Activated T-cell treated with anti-CD3 and anti-CD28 coated beads for 4 hours (primary cell): ENCODE measurements around the gene ADNP2.
"Not testable (repeated sequence)": the region's sequence is repeated elsewhere in the genome, so short reads cannot be mapped to it uniquely, and the experiment has no call there.

Source experiments
- DNase-seq: peaks from one replicate; pipeline ENCODE4 v3.0.0-alpha.2; 2020

ADNP2 gene

GRCh38 chr18:80148326-80149199 is 39.5 kb downstream of the ADNP2 start:
- no peak for DNase-seq

- DNase-seq = no peak
These were observed 40.6 kb downstream of the ADNP2 start for GRCh38 chr18:80149667-80150066.

- no peak for DNase-seq
These were observed 45.2 kb downstream of the ADNP2 start for GRCh38 chr18:80154293-80154692.

- DNase-seq = peak; percentile 64
These were observed 48.8 kb downstream of the ADNP2 start for GRCh38 chr18:80157708-80158343.

- DNase-seq = no peak
These were observed 49.3 kb downstream of the ADNP2 start for GRCh38 chr18:80158365-80158764.

- no peak for DNase-seq
These were observed 50.9 kb downstream of the ADNP2 start for GRCh38 chr18:80159713-80160636.

GRCh38 chr18:80161781-80162417 is 52.8 kb downstream of the ADNP2 start:
- DNase-seq = no peak

- no peak for DNase-seq
These were observed 54.1 kb downstream of the ADNP2 start for GRCh38 chr18:80163183-80163582.

- DNase-seq = not testable (repeated sequence)
These were observed 55.8 kb downstream of the ADNP2 start for GRCh38 chr18:80164727-80165355.

- DNase-seq = no peak
These were observed 57.2 kb downstream of the ADNP2 start for GRCh38 chr18:80166240-80166639.

- no peak for DNase-seq
These were observed 57.7 kb downstream of the ADNP2 start for GRCh38 chr18:80166725-80167124.

- no peak for DNase-seq
These were observed 58.3 kb downstream of the ADNP2 start for GRCh38 chr18:80167331-80167730.

- DNase-seq = no peak
These were observed 58.9 kb downstream of the ADNP2 start for GRCh38 chr18:80167931-80168330.

GRCh38 chr18:80168346-80168745 is 59.3 kb downstream of the ADNP2 start:
- no peak for DNase-seq

GRCh38 chr18:80168982-80169381 is 59.9 kb downstream of the ADNP2 start:
- no peak for DNase-seq

GRCh38 chr18:80169607-80170006 is 60.5 kb downstream of the ADNP2 start:
- DNase-seq = no peak

GRCh38 chr18:80170395-80171053 is 61.5 kb downstream of the ADNP2 start:
- no peak for DNase-seq

GRCh38 chr18:80171054-80171872 is 62.2 kb downstream of the ADNP2 start:
- no peak for DNase-seq

- no peak for DNase-seq
These were observed 63.0 kb downstream of the ADNP2 start for GRCh38 chr18:80172056-80172455.

- no peak for DNase-seq
These were observed 64.0 kb downstream of the ADNP2 start for GRCh38 chr18:80173060-80173459.
